ENCODE data around the gene DMXL2. TPM values are rescaled to one million over a fixed set of nuclear protein-coding genes. Genes with fewer than 3 reads are reported as not detected.
A peak's percentile ranks its signal among the peaks of the same experiment; 100 is the strongest.
"Not testable (repeated sequence)": the region's sequence is repeated elsewhere in the genome, so short reads cannot be mapped to it uniquely, and the experiment has no call there.

DMXL2 gene, protein sequence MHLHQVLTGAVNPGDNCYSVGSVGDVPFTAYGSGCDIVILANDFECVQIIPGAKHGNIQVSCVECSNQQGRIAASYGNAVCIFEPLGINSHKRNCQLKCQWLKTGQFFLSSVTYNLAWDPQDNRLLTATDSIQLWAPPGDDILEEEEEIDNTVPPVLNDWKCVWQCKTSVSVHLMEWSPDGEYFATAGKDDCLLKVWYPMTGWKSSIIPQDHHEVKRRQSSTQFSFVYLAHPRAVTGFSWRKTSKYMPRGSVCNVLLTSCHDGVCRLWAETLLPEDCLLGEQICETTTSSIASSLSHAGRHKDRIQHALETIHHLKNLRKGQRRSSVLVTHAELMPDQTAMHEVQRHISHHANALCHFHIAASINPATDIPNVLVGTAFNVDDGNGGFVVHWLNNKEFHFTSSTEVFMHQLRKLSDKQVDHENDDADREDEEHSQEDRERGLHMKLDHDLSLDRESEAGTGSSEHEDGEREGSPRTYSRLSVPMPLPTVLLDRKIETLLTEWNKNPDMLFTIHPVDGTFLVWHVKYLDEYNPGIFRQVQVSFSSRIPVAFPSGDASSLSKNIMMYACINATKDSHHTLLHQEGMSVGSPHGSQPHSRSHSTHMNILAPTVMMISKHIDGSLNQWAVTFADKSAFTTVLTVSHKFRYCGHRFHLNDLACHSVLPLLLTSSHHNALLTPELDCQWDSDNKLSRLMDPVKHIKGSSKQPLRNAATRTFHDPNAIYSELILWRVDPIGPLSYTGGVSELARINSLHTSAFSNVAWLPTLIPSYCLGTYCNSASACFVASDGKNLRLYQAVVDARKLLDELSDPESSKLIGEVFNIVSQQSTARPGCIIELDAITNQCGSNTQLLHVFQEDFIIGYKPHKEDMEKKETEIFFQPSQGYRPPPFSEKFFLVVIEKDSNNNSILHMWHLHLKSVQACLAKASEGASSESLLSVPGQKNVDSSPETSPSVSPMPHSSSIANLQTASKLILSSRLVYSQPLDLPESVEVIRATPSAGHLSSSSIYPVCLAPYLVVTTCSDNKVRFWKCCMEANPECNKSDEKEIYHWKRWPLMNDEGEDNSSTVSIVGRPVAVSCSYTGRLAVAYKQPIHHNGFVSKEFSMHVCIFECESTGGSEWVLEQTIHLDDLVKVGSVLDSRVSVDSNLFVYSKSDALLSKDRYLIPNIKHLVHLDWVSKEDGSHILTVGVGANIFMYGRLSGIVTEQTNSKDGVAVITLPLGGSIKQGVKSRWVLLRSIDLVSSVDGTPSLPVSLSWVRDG (N-terminal part only)
- total RNA-seq, result 54.9 TPM

DNA sequence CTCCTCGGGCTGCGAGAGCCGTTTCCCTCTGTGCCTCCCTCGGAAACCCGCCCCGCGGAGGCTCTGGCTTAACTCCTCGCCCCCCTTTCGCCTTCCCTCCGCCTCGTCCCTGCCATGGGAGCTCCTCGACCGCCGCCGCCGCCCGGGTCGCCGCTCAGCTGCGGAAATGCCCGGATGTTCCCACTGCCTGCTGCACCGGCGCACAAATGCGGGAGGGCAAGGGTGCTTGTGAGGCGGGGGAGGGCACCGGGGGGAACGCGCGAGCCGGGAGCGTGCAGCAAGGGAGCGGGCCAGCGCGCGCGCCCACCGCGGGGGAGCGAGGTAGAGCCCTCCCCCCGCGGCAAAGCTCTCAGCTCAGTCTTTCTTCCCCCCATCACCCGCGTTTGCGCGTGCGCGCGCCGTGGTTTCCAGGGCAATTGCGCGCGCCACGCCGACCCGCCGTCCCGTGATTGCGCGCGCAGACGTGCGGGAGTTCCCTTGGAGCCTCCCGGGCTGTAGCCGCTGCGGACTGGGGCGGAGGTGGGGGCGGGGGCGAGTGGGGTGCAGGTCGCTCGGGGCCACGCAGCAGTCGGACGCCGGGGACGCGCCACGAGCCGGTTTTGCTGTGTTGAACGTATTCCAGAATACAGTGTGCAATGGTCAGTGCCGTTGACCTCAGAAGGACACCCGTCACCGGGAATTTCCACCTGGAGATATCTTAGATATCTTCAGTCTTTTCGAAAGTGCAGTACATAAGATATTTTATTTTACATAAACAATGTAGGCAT lies at the start of gene DMXL2:
Gene DMXL2, minus strand, starts transcription at position 168 of the 767 bp plus-strand sequence. CDS start 226 bp downstream, outside the sequence.
- Histone ChIP-seq H3K4me3 (ENCODE audit: low read length) (peak within 1 kb of the TSS; percentile 71), H3K9me3 (ENCODE audit: low read depth, low read length) (no peaks in the 10 kb centered on the region), H3K27me3 (ENCODE audit: insufficient read depth, low read length) (no peaks in the 10 kb centered on the region), H3K4me1 (ENCODE audit: insufficient read depth, low read length) (peaks cover 33% of the 10 kb centered on the region)

DNA sequence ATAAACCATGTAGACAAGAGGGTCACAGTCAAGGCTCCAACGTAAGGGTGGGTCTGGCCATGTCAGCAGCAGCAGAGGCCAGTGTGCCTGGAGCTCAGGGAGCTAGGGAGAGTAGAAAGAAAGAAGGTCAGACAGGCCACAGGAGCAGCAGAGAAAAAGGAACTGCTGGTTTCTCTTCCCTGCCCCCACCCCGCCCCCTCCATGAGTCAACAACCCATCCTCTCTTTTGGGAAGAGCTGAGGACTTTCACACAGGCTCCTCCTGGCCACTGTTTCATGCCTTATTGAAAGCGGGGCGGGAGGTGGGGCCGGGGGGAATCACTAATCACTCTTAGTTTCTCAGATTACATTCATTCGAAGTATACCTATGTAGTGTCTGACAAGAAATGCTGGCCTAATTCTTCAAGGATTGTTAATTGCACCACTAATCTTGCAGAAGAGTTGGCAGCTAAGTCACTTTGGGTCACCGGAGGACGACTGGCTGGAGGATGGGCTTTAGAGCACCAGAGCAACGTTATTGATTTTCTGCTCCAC lies 49.6 kb upstream of the DMXL2 start:
- H3K9me3 ChIP-seq (ENCODE audit: low read depth, low read length), result no peaks in the 10 kb centered on the region
- no peak overlapping the region for H3K4me3 ChIP-seq (ENCODE audit: low read length)
- peaks cover 4% of the 10 kb centered on the region for H3K27me3 ChIP-seq (ENCODE audit: insufficient read depth, low read length)
- H3K4me1 ChIP-seq (ENCODE audit: insufficient read depth, low read length), result peaks cover 15% of the 10 kb centered on the region

DNA sequence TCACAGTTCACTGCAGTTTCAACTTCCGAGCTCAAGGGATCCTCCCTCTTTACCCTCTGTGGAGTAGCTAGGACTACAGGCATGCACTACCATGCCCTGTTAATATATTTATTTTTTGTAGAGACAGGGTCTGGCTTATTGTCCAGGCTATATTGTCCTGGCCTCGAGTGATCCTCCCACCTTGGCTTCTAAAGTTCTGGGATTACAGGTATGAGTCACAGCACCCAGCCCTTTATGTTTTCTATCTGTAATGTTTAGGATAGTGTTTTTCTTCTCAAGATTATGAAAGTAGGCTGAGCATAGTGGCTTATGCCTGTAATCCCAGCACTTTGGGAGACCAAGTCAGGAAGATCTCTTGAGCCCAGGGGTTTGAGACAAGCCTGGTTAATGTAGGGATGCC lies 46.8 kb upstream of the DMXL2 start:
- H3K4me1 ChIP-seq (ENCODE audit: insufficient read depth, low read length), result peaks cover 15% of the 10 kb centered on the region
- H3K9me3 ChIP-seq (ENCODE audit: low read depth, low read length), result no peaks in the 10 kb centered on the region
- H3K4me3 ChIP-seq (ENCODE audit: low read length), result no peak overlapping the region
- H3K27me3 ChIP-seq (ENCODE audit: insufficient read depth, low read length), result peaks cover 7% of the 10 kb centered on the region

DNA sequence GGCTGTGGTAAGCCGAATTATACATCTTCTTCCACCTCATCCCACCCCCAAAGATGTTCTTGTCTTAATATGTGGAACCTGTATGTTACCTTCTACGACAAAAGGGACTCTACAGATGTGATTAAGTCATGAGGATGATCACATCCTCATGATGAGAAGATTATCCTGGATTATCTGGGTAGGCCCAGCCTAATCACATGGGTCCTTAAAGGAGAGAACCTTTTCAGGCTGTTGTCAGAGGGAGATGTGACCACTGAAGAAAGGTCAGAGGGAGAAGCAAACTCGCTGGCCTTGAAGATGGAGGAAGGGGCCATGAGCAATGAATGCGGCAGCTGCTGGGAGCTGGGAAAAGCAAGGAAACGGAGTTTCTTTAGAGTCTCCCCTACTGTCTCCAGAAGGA lies 45.9 kb upstream of the DMXL2 start:
- H3K27me3 ChIP-seq (ENCODE audit: insufficient read depth, low read length), result peaks cover 7% of the 10 kb centered on the region
- H3K4me1 ChIP-seq (ENCODE audit: insufficient read depth, low read length), result peaks cover 15% of the 10 kb centered on the region
- no peak overlapping the region for H3K4me3 ChIP-seq (ENCODE audit: low read length)
- no peaks in the 10 kb centered on the region for H3K9me3 ChIP-seq (ENCODE audit: low read depth, low read length)

DNA sequence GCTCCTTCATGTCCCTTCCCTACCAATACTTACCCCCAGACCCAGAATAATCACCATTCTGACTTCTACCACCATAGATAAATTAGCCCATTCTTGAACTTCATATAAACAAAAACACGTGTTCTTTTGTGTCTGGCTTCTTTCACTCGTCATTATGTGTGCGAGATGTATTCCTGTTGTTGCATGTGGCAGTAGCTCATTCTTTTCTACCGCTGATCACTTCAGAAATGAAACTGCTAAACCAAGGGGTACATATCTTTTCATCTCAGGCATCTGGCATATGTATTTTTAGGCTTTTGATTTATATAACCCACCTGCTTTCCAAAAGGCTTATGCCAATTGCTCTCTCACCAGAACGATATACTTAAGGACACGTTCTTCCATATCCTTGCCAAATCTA lies 44.9 kb upstream of the DMXL2 start:
- peaks cover 7% of the 10 kb centered on the region for H3K27me3 ChIP-seq (ENCODE audit: insufficient read depth, low read length)
- peaks cover 14% of the 10 kb centered on the region for H3K4me1 ChIP-seq (ENCODE audit: insufficient read depth, low read length)
- no peak overlapping the region for H3K4me3 ChIP-seq (ENCODE audit: low read length)
- H3K9me3 ChIP-seq (ENCODE audit: low read depth, low read length), result no peaks in the 10 kb centered on the region

DNA sequence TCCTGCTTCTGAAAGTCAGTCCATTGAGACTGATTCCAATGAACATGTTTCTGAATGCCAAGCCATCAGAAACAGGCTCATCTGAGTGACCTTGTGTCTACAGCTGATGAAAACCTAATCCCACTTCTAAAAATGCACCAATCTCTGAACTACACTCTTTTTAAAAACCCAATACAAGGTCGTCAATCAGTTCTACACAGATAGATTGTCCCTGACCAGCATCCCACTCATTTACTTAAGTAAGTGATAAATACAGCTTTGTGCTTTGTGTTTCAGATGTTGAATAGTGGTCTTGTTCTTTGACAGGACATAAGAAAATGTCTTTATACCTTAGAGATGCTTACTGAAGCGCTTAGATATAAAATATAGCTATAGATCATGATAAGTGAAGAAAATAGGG lies 38.5 kb upstream of the DMXL2 start:
- Histone ChIP-seq H3K4me1 (ENCODE audit: insufficient read depth, low read length) (peaks cover 10% of the 10 kb centered on the region), H3K4me3 (ENCODE audit: low read length) (no peak overlapping the region), H3K9me3 (ENCODE audit: low read depth, low read length) (no peaks in the 10 kb centered on the region), H3K27me3 (ENCODE audit: insufficient read depth, low read length) (no peaks in the 10 kb centered on the region)

DNA sequence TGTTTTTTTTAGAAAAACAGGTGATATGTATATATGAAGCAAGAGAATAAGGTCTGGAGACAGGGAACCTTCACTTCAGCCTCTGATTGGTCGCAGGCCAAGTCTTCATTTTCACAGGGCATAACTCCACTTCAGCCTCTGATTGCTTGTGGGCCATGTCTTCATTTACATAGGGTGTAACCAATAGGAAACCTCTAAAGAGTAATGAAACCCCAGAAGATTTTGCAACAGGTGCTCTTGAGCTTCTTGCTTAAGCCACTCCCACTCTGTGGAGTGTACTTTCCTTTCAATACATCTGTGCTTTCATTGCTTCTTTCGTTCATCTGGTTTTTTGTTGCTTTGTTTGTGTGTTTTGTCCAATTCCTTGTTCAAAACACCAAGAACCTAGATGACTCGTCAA lies 36.1 kb upstream of the DMXL2 start:
- Histone ChIP-seq H3K4me3 (ENCODE audit: low read length) (no peak overlapping the region), H3K9me3 (ENCODE audit: low read depth, low read length) (no peaks in the 10 kb centered on the region), H3K4me1 (ENCODE audit: insufficient read depth, low read length) (peaks cover 10% of the 10 kb centered on the region), H3K27me3 (ENCODE audit: insufficient read depth, low read length) (no peaks in the 10 kb centered on the region)

DNA sequence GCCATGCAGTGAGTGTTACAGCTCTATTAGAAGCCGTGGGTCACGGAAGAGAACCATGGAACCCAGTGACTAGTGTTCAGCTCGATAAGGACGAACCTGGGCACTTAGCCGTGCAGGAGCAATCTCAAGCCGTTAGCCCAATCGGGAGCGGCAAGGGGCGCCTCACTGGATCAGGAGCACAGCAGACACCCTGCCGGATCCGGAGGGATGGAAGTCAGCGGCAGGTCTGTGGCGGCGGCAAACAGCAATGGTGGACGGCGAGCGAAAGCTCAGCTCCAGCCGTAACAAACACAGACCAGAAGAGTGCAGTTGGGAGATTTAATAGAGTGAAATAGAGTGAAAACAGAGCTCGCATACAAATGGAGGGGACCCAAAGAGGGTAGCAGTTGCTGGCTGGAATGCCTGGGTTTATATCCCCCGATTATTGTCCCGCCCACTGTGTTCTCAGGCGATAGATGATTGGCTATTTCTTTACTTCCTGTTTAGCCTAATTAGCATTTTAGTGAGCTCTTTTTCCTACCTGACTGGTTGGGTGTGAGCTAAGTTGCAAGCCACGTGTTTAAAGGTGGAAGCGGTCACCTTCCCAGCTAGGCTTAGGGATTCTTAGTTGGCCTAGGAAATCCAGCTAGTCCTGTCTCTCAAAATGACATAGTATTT lies 33.0 kb upstream of the DMXL2 start:
- not testable (repeated sequence) for H3K9me3 ChIP-seq (ENCODE audit: low read depth, low read length); H3K27me3 ChIP-seq (ENCODE audit: insufficient read depth, low read length); H3K4me1 ChIP-seq (ENCODE audit: insufficient read depth, low read length); H3K4me3 ChIP-seq (ENCODE audit: low read length)

DNA sequence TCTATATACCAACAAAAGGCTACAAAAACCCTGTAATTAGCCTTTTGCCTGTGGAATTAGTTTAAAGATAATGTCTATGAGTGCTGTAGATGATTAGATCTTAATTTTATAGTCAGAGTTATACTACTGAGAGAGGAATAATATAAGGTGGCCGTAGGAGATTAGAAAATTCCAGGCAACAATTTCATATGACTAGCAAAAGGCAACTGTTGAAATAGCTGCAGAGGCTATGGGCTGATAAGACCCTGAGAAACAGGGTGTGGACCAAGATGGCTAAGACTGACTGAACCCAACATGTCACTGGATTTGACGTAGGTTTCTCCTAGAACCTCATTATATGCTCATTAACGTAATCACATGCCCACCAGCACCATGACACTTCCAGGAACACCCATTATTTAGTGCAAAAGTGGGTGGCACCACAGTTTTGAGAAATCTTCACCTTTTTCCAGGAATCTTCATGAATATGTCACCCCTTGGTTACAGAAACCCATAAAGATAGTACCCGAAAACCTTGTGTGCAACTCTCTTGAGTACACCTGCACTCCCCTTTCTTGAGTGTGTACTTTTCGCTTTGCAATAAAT lies 29.6 kb upstream of the DMXL2 start:
- Histone ChIP-seq H3K27me3 (ENCODE audit: insufficient read depth, low read length) (no peaks in the 10 kb centered on the region), H3K9me3 (ENCODE audit: low read depth, low read length) (no peaks in the 10 kb centered on the region), H3K4me1 (ENCODE audit: insufficient read depth, low read length) (peaks cover 7% of the 10 kb centered on the region), H3K4me3 (ENCODE audit: low read length) (no peak overlapping the region)

DNA sequence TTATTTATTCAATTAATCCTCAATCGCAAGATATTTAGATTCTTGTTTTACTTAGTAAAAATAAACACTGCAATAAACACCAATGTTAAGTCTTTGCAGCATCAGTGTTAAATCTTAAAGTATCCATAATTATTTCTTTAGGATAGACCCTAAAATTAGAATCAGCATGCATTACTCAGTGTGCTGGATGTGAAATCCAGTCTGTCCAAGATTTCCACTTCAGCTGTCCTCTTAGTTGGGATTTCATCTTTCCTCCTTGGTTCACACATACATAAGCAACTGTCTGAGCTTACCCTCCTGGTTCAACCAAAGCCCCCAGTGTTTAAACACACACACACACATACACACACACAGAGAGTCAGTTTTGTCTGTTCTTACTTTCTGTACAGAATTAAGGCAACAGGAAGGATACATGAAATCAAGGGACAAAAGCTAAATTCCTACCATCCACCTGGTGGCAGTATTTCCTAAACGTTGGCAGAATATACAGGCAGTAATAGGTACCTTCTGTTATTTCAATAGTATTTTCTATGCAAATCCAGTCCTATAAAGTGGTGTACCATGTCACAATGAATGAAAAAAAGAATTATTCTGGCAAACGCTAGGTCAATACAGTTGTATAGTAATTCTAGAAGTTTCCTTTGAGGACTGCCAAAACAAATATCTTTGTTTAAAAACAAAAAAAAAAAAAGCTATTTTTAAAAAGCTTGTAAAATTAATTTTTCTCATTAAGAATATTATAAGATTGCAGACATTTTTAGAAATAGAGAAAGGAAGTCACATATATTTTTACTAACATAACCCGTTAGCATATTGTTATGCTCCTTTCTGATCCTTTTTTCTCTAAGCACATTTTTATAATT lies 27.3 kb upstream of the DMXL2 start:
- H3K27me3 ChIP-seq (ENCODE audit: insufficient read depth, low read length), result no peaks in the 10 kb centered on the region
- H3K9me3 ChIP-seq (ENCODE audit: low read depth, low read length), result no peaks in the 10 kb centered on the region
- no peak overlapping the region for H3K4me3 ChIP-seq (ENCODE audit: low read length)
- peaks cover 15% of the 10 kb centered on the region for H3K4me1 ChIP-seq (ENCODE audit: insufficient read depth, low read length)

DNA sequence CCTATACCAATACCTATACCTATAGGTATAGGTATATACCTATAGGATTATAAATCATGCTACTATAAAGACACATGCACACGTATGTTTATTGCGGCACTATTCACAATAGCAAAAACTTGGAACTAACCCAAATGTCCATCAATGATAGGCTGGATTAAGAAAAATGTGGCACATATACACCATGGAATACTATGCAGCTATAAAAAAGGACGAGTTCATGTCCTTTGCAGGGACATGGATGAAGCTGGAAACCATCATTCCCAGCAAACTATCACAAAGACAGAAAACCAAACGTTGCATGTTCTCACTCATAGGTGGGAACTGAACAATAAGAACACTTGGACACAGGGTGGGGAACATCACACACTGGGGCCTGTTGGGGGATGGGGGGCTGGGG lies 26.1 kb upstream of the DMXL2 start:
- not testable (repeated sequence) for H3K9me3 ChIP-seq (ENCODE audit: low read depth, low read length); H3K4me3 ChIP-seq (ENCODE audit: low read length); H3K27me3 ChIP-seq (ENCODE audit: insufficient read depth, low read length)
- peaks cover 15% of the 10 kb centered on the region for H3K4me1 ChIP-seq (ENCODE audit: insufficient read depth, low read length)

DNA sequence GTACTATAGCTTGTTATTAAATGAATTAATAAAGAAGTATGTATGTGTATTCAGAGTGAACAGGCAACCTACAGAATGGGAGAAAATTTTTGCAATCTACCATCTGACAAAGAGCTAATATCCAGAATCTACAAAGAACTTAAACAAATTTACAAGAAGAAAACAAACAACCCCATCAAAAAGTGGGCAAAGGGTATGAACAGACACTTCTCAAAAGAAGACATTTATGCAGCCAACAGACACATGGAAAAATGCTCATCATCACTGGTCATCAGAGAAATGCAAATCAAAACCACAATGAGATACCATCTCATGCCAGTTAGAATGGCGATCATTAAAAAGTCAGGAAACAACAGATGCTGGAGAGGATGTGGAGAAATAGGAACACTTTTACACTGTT lies 25.5 kb upstream of the DMXL2 start:
- H3K4me3 ChIP-seq (ENCODE audit: low read length); H3K27me3 ChIP-seq (ENCODE audit: insufficient read depth, low read length); H3K9me3 ChIP-seq (ENCODE audit: low read depth, low read length): not testable (repeated sequence)
- peaks cover 15% of the 10 kb centered on the region for H3K4me1 ChIP-seq (ENCODE audit: insufficient read depth, low read length)

DNA sequence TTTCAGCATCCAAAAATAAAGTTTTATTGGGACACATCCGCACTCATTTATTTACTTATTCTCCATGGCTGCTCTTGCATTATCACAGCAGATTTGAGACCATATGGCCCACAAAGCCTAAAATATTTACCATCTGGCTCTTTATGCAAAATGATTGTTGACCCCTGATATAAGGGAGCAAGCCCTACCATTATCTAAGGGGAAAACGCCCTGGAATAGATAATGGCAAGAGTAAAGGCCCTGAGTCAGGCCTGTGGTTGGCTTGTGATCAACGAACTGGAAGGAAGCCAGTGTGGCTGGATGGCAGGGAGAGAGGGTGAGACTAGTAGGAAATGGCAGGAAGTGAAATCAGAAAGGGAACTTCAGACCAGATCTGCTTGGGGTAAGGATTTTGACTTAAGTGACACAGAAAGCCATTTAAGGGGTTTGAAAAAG lies 24.6 kb upstream of the DMXL2 start:
- Histone ChIP-seq H3K9me3 (ENCODE audit: low read depth, low read length) (no peaks in the 10 kb centered on the region), H3K4me3 (ENCODE audit: low read length) (no peak overlapping the region), H3K4me1 (ENCODE audit: insufficient read depth, low read length) (peaks cover 15% of the 10 kb centered on the region), H3K27me3 (ENCODE audit: insufficient read depth, low read length) (no peaks in the 10 kb centered on the region)
